GM12872 (cell line): Measurements from ENCODE around the gene KDF1.

Experiments
- CTCF ChIP-seq: IDR thresholded peaks from 3 replicates; pipeline ENCODE4 v1.5.1; 2011; ENCODE audit warnings: low read depth, mild to moderate bottlenecking, low read length, moderate library complexity; ENCODE audit not compliant: insufficient read depth

Gene KDF1

GRCh38 chr1:27004471-27005165 lies 44.4 kb upstream of the KDF1 start:
- TF ChIP-seq CTCF: no peak

- no peak for TF ChIP-seq CTCF
Measured at GRCh38 chr1:27003745-27004470, 43.6 kb upstream of the KDF1 start.

DNA sequence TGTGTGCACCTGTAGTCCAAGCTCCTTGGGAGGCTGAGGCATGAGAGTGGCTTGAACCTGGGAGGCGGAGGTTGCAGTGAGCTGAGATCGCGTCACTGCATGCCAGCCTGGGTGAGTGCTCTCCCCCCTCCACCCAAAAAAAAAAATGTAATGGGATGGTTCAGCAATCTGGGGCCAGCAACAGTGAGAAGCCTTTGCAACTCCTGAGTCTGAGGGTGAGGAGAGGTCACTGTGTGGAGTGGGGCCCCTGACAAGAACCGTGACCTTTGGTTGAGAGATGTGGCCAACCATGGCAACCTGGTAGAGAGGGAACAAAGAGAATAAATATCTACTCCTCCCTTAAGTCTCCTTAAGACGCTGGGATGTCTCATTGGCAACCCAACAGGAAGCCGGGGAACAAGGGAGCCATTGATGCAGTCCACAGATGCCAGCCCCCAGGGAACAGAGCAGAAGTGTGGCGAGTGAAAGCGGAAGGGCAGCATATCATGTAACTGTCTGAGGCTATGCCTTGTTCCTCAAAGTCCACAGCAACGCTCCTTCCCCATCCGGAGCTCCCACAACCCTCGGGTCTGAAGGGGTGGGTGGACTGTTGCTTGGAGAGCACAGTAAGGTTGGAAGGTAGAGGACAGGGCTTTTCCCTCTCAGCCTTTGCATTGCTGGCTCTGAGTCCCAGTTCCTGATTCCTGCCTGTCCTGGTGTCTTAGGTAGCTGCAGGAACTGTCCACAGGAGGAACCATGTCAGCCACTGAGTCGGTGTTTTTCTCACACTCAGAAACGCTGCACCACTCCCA lies 41.5 kb upstream of the KDF1 start:
- TF ChIP-seq CTCF: no peak

DNA sequence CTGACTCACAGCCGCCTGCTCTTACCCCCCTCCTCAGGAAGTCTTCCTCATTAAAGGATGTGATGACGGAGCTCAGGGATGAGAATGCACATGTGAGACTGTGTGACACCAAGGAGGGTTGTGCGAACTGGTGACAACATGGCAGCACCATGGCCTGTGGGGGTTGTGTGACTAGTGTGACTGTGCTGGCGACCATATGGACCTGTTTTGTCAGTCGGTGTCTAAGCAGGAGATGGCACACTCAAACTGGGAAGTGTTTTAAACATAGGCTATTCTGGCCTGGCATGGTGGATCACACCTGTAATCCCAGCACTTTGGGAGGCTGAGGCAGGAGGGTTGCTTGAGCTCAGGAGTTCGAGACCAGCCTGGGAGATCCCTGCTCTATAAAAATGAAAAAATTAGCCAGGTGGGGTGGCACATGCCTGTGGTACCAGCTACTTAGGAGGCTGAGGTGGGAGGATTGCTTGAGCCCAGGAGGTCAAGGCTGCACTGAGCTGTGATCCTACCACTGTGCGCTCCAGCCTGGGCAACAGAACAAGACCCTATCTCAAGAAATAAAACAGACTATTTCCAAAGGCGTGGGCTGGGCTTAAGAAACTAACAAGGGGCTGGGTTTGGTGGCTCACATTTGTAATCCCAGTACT lies 40.7 kb upstream of the KDF1 start:
- TF ChIP-seq CTCF: no peak

- TF ChIP-seq CTCF: no peak
Measured at GRCh38 chr1:27000090-27000816, 40.0 kb upstream of the KDF1 start.

DNA sequence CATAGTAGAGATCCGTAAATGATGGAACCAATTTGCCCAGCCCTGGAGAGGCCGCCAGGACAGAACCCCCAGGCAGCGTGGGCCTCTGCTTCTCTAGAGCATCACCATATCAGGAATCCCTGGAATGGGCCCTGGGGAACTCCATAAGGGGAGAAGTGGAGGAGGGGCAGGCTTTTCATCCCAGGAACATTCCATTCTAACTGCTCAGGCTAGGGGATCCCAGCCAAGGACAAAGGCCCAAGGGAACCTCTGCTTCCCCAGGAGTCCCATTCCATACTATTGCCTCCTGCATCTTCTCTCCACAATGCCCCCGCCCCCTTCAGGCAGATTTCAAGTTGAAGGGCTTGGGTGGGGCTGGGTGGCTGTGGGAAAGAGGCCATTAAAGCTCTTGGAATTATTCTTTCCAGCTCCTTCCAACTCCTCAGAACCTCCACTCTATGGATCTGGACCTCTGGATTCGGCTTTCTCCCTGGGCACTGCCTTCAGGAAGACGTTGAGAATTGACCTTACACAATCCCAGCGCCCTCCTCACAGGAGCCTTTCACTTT lies 39.2 kb upstream of the KDF1 start:
- TF ChIP-seq CTCF: no peak
